K562 (cell line): Measurements from ENCODE around the gene ZER1. TPM values are rescaled to one million over a fixed set of nuclear protein-coding genes. Genes with fewer than 3 reads are reported as not detected.

Experiments
- AFF4 ChIP-seq: sonication (generic); formaldehyde crosslinking; IDR thresholded peaks from 2 replicates; pipeline ENCODE4 v1.8.0; 2023; ENCODE audit warnings: mild to moderate bottlenecking, missing genetic modification reagents
- CREB5 ChIP-seq: fragments of 250-450 bp; sonication (Bioruptor Pico); IDR thresholded peaks from 2 replicates; pipeline ENCODE4 v1.5.0; 2020; ENCODE audit warnings: mild to moderate bottlenecking
- FOXA3 ChIP-seq, 2 experiments: fragments of 450-650 bp in 1 of 2; sonication (generic) in 1 of 2; formaldehyde crosslinking; IDR thresholded peaks in 1 of 2; conservative IDR thresholded peaks in 1 of 2; 2 replicates each; pipeline versions ENCODE4 v1.4.0 to v1.8.0; 2020 to 2022; ENCODE audit warnings: mild to moderate bottlenecking in 2 of 2, missing genetic modification reagents in 1 of 2
- MTF1 ChIP-seq: fragments of 250-450 bp; sonication (Bioruptor Pico); IDR thresholded peaks from 2 replicates; pipeline ENCODE4 v1.9.0; 2021; ENCODE audit warnings: moderate library complexity, mild to moderate bottlenecking, inconsistent platforms, borderline replicate concordance
- NR2C2 ChIP-seq, 2 experiments: fragments of 200-800 bp in 1 of 2; sonication (Bioruptor generic) in 1 of 2; sonication (generic) in 1 of 2; formaldehyde crosslinking in 1 of 2; IDR thresholded peaks; 2 replicates each; pipeline versions ENCODE4 v1.6.1 to v1.8.0; 2016 to 2022; ENCODE audit warnings: mild to moderate bottlenecking in 1 of 2, missing compliant biosample characterization in 1 of 2, missing genetic modification characterization in 1 of 2, missing genetic modification reagents in 1 of 2
- PHB ChIP-seq: fragments of 250-450 bp; sonication (Bioruptor Pico); IDR thresholded peaks from 2 replicates; pipeline ENCODE4 v1.5.0; 2021
- POLR2G ChIP-seq: fragments of 200-400 bp; formaldehyde crosslinking; IDR thresholded peaks from 2 replicates; pipeline ENCODE4 v1.6.1; 2017; ENCODE audit warnings: low read depth, mild to moderate bottlenecking, antibody characterized with exemption, low read length, moderate library complexity
- RAD21 ChIP-seq, 2 experiments: fragments of 250-450 bp in 1 of 2; fragments of 450-650 bp in 1 of 2; sonication (Bioruptor Pico) in 1 of 2; formaldehyde crosslinking in 1 of 2; IDR thresholded peaks in 1 of 2; conservative IDR thresholded peaks in 1 of 2; 2 replicates each; pipeline versions ENCODE4 v1.4.0 to v1.8.0; 2020 to 2022; ENCODE audit warnings: mild to moderate bottlenecking in 2 of 2, moderate library complexity in 1 of 2
- SPI1 ChIP-seq: IDR thresholded peaks from 2 replicates; pipeline ENCODE4 v1.6.1; 2011; ENCODE audit warnings: low read depth, low read length, control low read depth, borderline replicate concordance
- ZNF668 ChIP-seq: fragments of 250-450 bp; sonication (Bioruptor Pico); IDR thresholded peaks from 2 replicates; pipeline ENCODE4 v1.8.0; 2022; ENCODE audit warnings: mild to moderate bottlenecking, inconsistent platforms
- ZNF695 ChIP-seq: fragments of 450-650 bp; formaldehyde crosslinking; IDR thresholded peaks from 2 replicates; pipeline ENCODE4 v1.4.0; 2020; ENCODE audit warnings: mild to moderate bottlenecking, moderate library complexity
- polyA plus RNA-seq, 8 experiments: library from polyadenylated mRNA; depleted of rRNA in 4 of 8; stranded (reverse) in 5 of 8; unstranded in 3 of 8; fragments of >200 nt; fragmentation: Nextera tagmentation in 2 of 8; fragmentation: Illumina TruSeq in 1 of 8; extraction: Ambion mirVana in 2 of 8; extraction: Trizol in 1 of 8; gene quantifications; 2 replicates each; pipeline versions ENCODE4 v1.2.1 to v1.2.3, GENCODE V29; 2011 to 2014; ENCODE audit warnings: inconsistent platforms in 1 of 8, missing spikeins in 1 of 8
- total RNA-seq, 7 experiments: library from RNA; depleted of rRNA in 6 of 7; stranded (reverse); fragments of >200 nt in 6 of 7; fragmentation: Illumina TruSeq in 2 of 7; extraction: Trizol in 2 of 7; gene quantifications; 2 replicates each; pipeline versions ENCODE4 v1.2.1 to v1.2.3, GENCODE V29; 2011 to 2021; ENCODE audit warnings: low replicate concordance in 1 of 7
- TF ChIP-seq, protein P1 (sequence below): fragments of 450-650 bp; IDR thresholded peaks from 2 replicates; pipeline ENCODE4 v1.6.1; 2017; ENCODE audit warnings: antibody characterized with exemption, mild to moderate bottlenecking
- TF ChIP-seq, protein P2 (sequence below), 2 experiments: fragments of 450-650 bp; conservative IDR thresholded peaks; 2 replicates each; pipeline ENCODE4 v1.6.1; 2017; ENCODE audit warnings: mild to moderate bottlenecking in 2 of 2, moderate library complexity in 2 of 2

ZER1 gene
- total and polyA plus RNA-seq, 9 of the 15 experiments (the other 6 are each of a cell fraction or from before 2014, with no cell fraction given): 0.07 to 10.7 (median 6.2) TPM

GRCh38 chr9:128818839-128819715 is 47.4 kb upstream of the ZER1 start (continued):
- TF ChIP-seq CREB5 (CRISPR knock-in tag) (no peak), ZNF695 (CRISPR knock-in tag) (0 out of 2 replicates have a peak, but pooled peaks have one; percentile 21), RAD21 (CRISPR knock-in tag; conservative IDR thresholded peaks at IDR 0.05 in 1 of 2, IDR thresholded peaks at IDR 0.05 in 1 of 2) (peak in 1 of 2 experiments; percentile 18; a peak in 1 of 4 replicates), PHB (CRISPR knock-in tag) (peak; percentile 85; the same call in 1 of the 2 replicates), POLR2G (peak; percentile 68), FOXA3 (CRISPR knock-in tag; conservative IDR thresholded peaks at IDR 0.05 in 1 of 2, IDR thresholded peaks at IDR 0.05 in 1 of 2) (peak in 1 of 2 experiments; percentile 72; a peak in 1 of 4 replicates), NR2C2 (CRISPR knock-in tag; IDR thresholded peaks at IDR 0.05) (no peak), NR2C2 (tag; IDR thresholded peaks at IDR 0.05) (no peak), ZNF668 (CRISPR knock-in tag) (no peak), MTF1 (CRISPR knock-in tag) (no peak), AFF4 (CRISPR knock-in tag) (0 out of 2 replicates have a peak, but pooled peaks have one; percentile 34), SPI1 (no peak)
- TF ChIP-seq, protein P1, sequence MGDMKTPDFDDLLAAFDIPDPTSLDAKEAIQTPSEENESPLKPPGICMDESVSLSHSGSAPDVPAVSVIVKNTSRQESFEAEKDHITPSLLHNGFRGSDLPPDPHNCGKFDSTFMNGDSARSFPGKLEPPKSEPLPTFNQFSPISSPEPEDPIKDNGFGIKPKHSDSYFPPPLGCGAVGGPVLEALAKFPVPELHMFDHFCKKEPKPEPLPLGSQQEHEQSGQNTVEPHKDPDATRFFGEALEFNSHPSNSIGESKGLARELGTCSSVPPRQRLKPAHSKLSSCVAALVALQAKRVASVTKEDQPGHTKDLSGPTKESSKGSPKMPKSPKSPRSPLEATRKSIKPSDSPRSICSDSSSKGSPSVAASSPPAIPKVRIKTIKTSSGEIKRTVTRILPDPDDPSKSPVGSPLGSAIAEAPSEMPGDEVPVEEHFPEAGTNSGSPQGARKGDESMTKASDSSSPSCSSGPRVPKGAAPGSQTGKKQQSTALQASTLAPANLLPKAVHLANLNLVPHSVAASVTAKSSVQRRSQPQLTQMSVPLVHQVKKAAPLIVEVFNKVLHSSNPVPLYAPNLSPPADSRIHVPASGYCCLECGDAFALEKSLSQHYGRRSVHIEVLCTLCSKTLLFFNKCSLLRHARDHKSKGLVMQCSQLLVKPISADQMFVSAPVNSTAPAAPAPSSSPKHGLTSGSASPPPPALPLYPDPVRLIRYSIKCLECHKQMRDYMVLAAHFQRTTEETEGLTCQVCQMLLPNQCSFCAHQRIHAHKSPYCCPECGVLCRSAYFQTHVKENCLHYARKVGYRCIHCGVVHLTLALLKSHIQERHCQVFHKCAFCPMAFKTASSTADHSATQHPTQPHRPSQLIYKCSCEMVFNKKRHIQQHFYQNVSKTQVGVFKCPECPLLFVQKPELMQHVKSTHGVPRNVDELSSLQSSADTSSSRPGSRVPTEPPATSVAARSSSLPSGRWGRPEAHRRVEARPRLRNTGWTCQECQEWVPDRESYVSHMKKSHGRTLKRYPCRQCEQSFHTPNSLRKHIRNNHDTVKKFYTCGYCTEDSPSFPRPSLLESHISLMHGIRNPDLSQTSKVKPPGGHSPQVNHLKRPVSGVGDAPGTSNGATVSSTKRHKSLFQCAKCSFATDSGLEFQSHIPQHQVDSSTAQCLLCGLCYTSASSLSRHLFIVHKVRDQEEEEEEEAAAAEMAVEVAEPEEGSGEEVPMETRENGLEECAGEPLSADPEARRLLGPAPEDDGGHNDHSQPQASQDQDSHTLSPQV: 0 out of 2 replicates have a peak, but pooled peaks have one; percentile 39
- TF ChIP-seq, protein P2, sequence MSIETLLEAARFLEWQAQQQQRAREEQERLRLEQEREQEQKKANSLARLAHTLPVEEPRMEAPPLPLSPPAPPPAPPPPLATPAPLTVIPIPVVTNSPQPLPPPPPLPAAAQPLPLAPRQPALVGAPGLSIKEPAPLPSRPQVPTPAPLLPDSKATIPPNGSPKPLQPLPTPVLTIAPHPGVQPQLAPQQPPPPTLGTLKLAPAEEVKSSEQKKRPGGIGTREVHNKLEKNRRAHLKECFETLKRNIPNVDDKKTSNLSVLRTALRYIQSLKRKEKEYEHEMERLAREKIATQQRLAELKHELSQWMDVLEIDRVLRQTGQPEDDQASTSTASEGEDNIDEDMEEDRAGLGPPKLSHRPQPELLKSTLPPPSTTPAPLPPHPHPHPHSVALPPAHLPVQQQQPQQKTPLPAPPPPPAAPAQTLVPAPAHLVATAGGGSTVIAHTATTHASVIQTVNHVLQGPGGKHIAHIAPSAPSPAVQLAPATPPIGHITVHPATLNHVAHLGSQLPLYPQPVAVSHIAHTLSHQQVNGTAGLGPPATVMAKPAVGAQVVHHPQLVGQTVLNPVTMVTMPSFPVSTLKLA (conservative IDR thresholded peaks at IDR 0.05): peak in 1 of 2 experiments; percentile 13; a peak in 1 of 4 replicates
